ENCODE results near the gene ACOT2. TPM values are rescaled to one million over a fixed set of nuclear protein-coding genes. Genes with fewer than 3 reads are reported as not detected.

The ACOT2 gene
- total and polyA plus RNA-seq, 2 donors from 2014 or later, result 29.4 to 128 TPM

DNA sequence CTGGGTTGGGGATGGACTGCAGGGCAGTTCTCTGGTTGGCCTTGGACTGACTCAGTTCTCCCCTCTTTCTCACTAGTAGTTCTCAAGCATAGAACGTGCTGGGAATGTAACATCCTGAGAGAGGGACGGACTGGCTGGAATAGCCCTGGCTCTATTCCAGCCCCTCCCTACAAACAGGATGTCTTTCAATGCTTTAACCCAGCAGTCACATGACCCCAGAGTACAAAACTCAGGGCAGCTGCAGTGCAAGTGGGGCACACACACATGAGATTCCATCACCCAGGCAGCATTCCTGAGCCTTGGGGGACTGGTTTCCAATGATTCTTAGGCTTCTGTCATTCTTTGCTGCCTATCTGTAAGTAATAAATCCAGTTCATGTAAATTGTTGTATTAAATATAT is 41.7 kb downstream of the ACOT2 start:
- TF ChIP-seq, protein P1, sequence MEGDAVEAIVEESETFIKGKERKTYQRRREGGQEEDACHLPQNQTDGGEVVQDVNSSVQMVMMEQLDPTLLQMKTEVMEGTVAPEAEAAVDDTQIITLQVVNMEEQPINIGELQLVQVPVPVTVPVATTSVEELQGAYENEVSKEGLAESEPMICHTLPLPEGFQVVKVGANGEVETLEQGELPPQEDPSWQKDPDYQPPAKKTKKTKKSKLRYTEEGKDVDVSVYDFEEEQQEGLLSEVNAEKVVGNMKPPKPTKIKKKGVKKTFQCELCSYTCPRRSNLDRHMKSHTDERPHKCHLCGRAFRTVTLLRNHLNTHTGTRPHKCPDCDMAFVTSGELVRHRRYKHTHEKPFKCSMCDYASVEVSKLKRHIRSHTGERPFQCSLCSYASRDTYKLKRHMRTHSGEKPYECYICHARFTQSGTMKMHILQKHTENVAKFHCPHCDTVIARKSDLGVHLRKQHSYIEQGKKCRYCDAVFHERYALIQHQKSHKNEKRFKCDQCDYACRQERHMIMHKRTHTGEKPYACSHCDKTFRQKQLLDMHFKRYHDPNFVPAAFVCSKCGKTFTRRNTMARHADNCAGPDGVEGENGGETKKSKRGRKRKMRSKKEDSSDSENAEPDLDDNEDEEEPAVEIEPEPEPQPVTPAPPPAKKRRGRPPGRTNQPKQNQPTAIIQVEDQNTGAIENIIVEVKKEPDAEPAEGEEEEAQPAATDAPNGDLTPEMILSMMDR (IDR thresholded peaks at IDR 0.05; ENCODE audit: borderline replicate concordance, extremely low read depth, insufficient read depth), result no peak
- intact Hi-C loops (cut with DNase I), result no loop called here

DNA sequence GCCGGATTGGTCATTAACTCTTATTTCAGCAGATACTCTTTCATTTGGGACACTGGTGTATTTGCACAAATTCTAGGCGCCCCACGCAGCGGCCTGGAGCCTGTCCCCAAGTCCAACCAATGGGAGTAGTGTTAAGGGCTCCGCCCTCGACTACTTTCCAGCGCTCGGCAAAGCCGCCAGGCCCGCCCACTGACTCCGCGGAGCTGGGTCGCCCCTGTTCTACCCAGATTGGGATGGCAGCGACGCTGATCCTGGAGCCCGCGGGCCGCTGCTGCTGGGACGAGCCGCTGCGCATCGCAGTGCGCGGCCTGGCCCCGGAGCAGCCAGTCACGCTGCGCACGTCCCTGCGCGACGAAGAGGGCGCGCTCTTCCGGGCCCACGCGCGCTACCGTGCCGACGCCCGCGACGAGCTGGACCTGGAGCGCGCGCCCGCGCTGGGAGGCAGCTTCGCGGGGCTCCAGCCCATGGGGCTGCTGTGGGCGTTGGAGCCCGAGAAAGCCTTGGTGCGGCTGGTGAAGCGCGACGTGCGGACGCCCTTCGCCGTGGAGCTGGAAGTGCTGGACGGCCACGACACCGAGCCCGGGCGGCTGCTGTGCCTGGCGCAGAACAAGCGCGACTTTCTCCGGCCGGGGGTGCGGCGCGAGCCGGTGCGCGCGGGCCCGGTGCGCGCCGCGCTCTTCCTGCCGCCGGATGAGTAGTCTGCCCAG is 43.5 kb downstream of the ACOT2 start, which contains the start of gene ACOT6:
Gene ACOT6, plus strand, starts transcription at position 179 of the 707 bp plus-strand sequence. Its CDS starts 55 bp downstream, at position 234.
- H3K27ac ChIP-seq (ENCODE audit: low read depth in 2 of 2, low read length in 2 of 2), result peak within 1 kb of the TSS; percentile 86 to 87
- intact Hi-C loops (cut with DNase I), result no loop called here
- no peaks in the 10 kb centered on the region for H3K36me3 ChIP-seq (ENCODE audit: control insufficient read depth in 2 of 3, insufficient read depth in 3 of 3, low read length in 3 of 3)
- DNase-seq (peak; percentile 81 to 92 (median 86)), FAIRE-seq (no peak)
- TF ChIP-seq, protein P1 (IDR thresholded peaks at IDR 0.05; ENCODE audit: borderline replicate concordance, extremely low read depth, insufficient read depth), result no peak
- H3K4me1 ChIP-seq (ENCODE audit: control insufficient read depth in 2 of 3, insufficient read depth in 2 of 3, low read depth in 1 of 3, low read length in 3 of 3), result peaks cover 0 to 4% (median 2%) of the 10 kb centered on the region in 3 donors
- H3K4me3 ChIP-seq (ENCODE audit: low read length in 3 of 3), result peak within 1 kb of the TSS; percentile 21 to 72 (median 71)
- H3K9ac ChIP-seq (ENCODE audit: low read length in 3 of 3), result peak within 1 kb of the TSS; percentile 7 to 75 (median 23)
- no peaks in the 10 kb centered on the region for H3K9me3 ChIP-seq (ENCODE audit: control insufficient read depth in 2 of 3, insufficient read depth in 1 of 3, low read length in 3 of 3)
- no peaks in the 10 kb centered on the region for H3K27me3 ChIP-seq (ENCODE audit: control insufficient read depth, insufficient read depth, low read length)

More for the DNA sequence above, 41.7 kb downstream of the ACOT2 start:
- FAIRE-seq, result no peak
- Histone ChIP-seq H3K4me1 (ENCODE audit: control insufficient read depth in 2 of 3, insufficient read depth in 2 of 3, low read depth in 1 of 3, low read length in 3 of 3) (peaks cover 0 to 4% (median under 1%) of the 10 kb centered on the region in 3 donors), H3K27me3 (ENCODE audit: control insufficient read depth, insufficient read depth, low read length) (no peaks in the 10 kb centered on the region), H3K4me3 (ENCODE audit: low read length in 3 of 3) (peak overlapping the region in 2 of 3 donors; percentile 21 to 71), H3K9ac (ENCODE audit: low read length in 3 of 3) (no peak overlapping the region), H3K27ac (ENCODE audit: low read depth in 2 of 2, low read length in 2 of 2) (peak overlapping the region in 1 of 2 donors; percentile 87), H3K36me3 (ENCODE audit: control insufficient read depth in 2 of 3, insufficient read depth in 3 of 3, low read length in 3 of 3) (no peaks in the 10 kb centered on the region), H3K9me3 (ENCODE audit: control insufficient read depth in 2 of 3, insufficient read depth in 1 of 3, low read length in 3 of 3) (no peaks in the 10 kb centered on the region)
- DNase-seq, result peak in 2 of 5 donors; percentile 14 to 39

DNA sequence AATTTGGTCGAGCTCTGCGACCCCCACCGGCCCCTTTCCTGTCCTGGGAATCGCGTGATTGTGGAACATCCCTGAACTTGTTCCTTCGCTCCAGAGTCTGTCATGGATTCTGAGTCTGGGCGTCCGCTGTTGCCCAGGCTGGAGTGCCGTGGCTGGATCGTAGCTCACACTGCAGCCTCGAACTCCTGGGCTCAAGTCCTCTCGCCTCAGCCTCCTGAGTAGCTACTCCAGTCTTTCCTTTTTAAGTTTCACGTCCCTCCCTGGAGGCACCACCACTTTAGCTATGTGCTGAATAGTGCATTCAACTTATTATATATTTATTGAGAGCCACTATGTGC is 44.0 kb downstream of the ACOT2 start:
- H3K27ac ChIP-seq (ENCODE audit: low read depth in 2 of 2, low read length in 2 of 2), result peak overlapping the region; percentile 86 to 87
- intact Hi-C loops (cut with DNase I), result no loop called here
- TF ChIP-seq, protein P1 (IDR thresholded peaks at IDR 0.05; ENCODE audit: borderline replicate concordance, extremely low read depth, insufficient read depth), result no peak
- H3K4me3 ChIP-seq (ENCODE audit: low read length in 3 of 3), result peak overlapping the region; percentile 21 to 72 (median 71)
- H3K9me3 ChIP-seq (ENCODE audit: control insufficient read depth in 2 of 3, insufficient read depth in 1 of 3, low read length in 3 of 3), result no peaks in the 10 kb centered on the region
- peaks cover 0 to 4% (median 2%) of the 10 kb centered on the region in 3 donors for H3K4me1 ChIP-seq (ENCODE audit: control insufficient read depth in 2 of 3, insufficient read depth in 2 of 3, low read depth in 1 of 3, low read length in 3 of 3)
- H3K9ac ChIP-seq (ENCODE audit: low read length in 3 of 3), result peak overlapping the region; percentile 7 to 75 (median 23)
- FAIRE-seq, result no peak
- DNase-seq, result no peak
- H3K27me3 ChIP-seq (ENCODE audit: control insufficient read depth, insufficient read depth, low read length), result no peaks in the 10 kb centered on the region
- no peaks in the 10 kb centered on the region for H3K36me3 ChIP-seq (ENCODE audit: control insufficient read depth in 2 of 3, insufficient read depth in 3 of 3, low read length in 3 of 3)
